Stimulated activated CD4-positive, alpha-beta T cell treated with anti-CD3 and anti-CD28 coated beads, Interleukin-4, amount 100 ng/mL, for 48 hours (primary cell): ENCODE results near the gene CHL1.

Experiments used
- DNase-seq, 2 donors: peaks; one replicate each; pipeline ENCODE4 v3.0.0-alpha.2; 2020; ENCODE audit warnings: low read depth in 2 of 2

Gene CHL1

DNA sequence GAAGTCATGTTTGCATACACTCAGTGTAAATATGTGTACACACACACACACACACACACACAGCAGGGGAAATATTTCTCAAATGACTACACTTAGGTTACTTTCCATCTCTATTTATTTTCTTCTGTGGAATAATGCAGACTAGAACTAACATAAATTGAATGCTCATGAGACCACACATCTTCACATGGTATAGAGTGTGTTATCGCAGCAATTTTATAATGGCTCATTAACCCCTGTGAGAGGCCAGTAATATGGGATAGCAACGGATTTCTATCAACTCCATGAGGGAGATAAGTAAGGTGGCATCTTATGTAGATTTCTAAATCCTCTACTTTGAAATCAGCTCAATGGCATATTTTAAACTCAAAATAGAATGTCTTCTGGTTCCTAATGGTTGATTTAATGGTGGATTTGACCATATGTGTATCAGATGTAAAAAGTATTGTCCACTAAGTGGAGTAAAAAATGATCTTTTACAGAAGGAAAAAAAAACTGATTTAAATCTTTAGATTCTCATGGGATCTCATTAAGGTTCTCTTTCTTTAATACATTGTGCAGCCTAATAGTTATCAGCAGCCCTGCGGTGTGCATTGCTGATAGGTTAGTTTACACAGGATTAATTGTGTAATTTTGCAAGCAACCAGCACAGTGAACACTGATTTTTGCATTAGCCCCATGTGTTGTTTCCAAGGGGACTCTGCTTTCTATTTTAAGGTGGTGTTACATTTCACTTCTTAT lies 32.0 kb downstream of the CHL1 start:
- DNase-seq: no peak

DNA sequence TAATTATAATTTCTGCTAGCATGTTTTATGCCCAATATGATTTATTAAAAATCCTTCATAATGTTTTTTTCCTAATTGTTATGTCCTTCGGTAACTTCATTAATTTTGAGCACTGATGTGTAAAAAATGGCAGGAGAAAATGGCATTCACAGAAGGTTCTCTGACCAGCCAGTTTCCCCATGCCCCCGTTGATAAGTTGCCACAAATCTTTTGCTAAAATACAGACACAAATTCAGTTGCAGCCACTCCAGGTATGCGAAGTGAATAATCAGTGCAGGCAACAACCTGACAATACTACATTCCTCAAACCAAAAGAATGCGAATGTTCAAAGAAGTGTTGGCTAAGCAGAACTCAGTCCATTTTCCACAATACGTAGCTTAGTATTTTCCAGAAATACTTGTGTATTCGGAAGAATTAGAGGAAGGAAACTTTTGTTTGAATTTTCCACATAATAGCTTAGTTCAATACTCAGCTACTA lies 32.7 kb downstream of the CHL1 start:
- DNase-seq: no peak

DNA sequence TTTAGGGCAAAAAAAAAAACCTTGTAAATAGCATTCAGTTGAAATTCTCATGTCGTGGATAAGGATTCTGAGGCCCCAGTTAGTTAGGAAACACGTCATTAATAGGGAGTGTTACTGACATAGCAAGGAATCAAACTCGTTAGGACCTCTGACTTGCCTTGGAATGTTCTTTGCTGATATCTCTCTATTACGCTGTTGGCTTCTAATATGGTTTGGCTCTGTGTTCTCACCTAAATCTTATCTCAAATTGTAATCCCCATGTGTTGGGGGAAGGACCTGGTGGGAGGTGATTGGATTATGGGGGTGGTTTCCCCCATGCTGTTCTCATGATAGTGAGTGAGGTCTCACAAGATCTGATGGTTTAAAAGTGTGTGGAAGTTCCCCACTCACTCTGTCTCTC lies 40.3 kb downstream of the CHL1 start:
- no peak for DNase-seq

DNA sequence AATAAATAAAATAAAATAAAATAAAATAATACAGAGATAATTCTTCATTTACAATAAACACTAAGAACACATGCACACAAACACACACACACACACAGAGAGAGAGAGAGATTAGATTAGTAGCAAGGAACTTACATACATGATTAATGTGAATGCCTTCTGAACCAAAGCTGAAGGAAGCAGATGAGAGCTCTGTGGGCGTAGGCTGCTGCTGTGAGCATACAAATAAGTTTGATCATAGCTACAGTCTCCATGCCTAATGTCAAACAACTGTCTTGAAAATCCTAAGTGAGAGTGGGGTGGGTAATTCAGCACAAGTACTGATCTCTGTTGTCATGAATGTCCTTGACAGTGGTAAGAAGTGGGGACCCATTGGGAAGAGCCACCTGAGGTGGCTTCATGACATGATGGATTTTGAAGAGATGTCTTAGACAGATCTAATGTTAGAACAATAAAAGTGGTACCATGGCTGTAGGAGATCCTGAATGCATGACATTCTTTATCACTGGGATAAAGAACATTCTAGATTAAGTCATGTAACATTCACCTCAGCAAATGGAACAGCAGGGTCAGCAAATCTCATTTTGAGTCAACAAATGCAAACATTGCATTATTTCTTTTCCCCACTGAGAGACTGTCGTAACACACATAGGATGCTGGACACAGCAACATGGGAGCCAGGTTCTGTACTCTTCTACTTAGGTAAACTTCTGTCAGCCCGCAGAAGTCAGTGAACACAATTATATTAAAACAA lies 46.2 kb downstream of the CHL1 start:
- no peak for DNase-seq

DNA sequence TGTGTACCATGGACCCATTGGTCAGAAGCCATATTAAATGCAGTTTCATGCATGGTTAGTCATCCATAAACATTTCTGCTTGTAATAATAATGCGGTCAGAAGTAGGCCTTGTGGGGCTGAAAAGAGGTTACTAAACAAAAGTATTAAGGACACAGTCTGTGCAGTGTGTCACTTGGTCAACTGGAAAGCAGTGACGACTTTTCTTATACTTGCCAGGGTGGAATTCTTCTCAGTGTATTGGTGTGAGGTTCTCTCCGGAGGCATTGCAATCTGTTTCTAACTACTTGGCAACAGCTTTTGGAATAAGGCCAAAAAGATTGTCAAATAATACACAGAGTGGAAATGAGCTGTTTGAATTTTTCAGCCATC lies 46.8 kb downstream of the CHL1 start:
- DNase-seq: no peak

DNA sequence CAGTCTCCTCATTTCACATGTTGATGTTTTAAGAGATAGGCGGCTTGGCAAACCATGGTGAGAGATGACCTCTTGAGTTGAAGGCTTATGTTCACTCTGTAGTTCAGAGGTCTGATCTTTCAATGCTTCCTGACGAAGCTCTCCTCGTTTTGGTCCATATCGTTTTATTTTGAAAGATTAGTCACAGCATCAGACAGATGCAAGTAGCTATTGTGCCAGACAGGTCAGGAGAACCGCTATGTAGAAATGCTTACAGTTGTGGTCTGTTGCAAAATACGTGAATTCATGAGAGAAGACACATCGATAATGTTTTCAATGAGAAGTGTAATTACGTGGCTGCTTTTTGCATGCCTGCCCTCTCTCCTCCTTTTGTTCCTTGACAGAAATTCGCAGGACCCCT lies 47.5 kb downstream of the CHL1 start:
- no peak for DNase-seq

DNA sequence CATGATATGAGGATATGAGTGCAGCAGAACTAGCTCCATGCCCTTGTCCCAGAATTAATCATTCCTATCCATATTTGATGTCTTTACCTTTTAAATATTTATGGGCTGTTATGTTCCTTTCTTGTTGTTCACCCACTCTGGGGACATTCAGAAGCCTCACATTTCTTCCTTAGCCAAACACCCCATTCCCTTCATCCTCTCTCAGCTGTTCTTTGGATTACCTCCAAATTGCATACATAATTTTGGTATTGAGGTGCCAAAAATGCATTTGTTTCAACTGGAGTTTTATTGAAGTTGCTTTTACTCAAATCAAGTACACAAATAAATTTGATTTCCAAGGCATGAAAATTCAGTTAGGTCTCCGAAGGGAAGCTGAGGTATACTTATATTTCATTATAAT lies 51.4 kb downstream of the CHL1 start:
- no peak for DNase-seq

DNA sequence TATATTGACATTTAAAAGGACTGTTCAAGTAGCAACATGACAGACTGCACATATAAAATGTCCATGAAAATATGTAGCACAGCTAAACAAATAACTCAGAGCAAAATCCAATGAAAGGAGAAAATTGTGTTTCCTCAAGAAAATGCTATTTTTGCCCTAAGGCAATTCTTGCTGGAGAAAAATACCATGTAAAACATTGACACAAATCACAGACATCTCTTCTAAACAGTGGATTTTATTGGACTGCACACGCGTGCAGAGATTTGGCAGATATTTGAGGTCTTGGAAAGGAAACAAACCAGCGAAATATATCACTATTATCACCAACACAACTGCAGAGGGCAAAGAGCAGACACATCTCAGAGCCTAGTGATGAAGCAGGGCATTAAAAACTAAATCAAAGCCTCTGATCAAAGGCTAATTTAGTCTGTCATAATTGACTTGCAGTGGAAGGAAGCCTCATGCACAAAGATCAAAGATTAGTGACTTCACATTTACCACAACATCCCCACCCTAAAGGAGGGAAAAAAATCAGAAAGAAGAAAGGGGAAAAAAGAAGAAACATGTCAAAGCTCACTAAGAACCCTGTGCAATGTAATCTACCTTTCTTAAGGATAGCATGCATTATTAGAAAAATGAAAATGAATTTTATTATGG lies 52.4 kb downstream of the CHL1 start:
- no peak for DNase-seq

DNA sequence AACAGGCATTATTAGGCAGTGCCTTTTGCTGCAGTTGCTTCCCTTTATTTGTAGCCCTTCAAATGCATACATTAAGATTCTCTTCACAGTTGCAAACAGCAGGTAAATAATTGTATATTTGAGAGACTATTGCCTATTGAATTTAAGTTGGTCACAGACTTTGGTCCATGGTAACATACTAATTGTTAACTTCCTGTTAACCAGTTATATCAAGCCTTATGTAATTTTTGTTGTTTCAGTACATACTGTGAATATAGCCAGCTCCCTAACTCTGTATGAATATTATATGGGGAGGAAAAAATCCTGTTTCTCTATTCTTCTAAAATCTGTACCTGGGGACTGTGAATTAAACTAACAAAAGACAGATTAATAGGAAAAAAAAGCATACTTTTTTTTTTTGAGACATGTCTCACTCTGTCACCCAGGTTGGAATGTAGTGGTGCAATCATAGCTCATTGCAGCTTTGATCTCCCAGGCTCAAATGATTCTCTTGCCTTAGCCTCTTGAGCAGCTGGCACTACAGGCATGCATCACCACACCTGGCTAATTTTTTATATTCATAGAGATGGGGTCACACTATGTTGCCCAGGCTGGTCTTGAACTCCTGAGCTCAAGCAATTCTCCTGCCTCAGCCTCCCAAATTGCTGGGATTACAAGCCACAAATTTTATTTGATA lies 53.2 kb downstream of the CHL1 start:
- no peak for DNase-seq

DNA sequence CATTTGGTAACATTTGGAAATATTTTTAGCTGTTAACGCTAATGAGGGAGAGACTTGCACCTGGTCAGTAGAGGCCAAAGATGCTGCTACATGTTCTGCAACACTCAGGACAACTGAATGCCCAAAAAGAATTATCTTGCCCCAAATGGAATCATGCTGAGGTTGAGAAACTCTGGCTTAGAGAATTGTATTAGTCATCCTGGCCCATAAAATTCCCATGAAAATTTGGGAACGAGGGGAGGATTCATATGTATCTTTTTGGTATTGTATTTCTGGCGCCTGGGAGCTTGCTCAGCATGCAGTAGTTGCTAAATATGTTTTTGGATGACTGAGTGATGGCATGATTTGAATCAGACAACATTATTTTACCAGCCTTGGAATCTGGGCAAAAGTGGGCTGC lies 59.9 kb downstream of the CHL1 start:
- no peak for DNase-seq

DNA sequence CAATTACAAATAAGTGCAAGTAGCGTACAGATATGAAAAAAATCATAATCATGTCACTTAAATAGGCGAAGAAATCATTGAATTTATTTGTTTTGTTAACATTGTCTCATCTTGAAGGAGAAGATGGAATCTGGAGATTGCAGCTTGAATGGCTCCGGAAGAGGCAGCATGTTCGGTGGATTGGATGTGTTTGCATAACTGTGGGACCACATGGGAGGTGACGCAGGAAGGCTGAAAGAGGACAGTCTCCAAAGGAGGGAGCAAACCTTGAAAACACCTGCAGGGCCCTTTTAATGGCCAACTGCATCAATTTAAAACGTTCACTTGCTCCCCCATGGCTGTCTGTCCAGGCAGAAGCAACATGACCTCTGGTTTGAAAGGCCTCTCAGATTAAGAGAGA lies 61.3 kb downstream of the CHL1 start:
- DNase-seq: no peak

DNA sequence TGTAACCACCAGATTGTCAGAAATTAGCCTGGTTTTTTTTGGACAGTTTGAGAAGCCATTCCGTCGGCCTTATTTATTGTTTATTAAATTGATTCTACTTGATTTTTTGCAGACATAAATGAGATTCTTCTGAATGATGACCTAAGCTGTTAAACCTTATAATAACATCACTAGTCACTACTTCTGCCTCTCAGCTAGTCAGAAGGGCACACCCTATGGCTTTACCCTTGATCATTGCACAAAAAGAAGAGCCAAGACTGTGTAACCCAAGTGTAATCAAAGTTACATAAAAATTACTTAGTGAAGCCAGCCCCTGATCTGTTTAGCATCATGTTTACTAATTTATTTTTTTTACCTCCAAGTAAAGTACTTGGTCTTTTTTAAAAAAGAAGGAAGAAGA lies 64.3 kb downstream of the CHL1 start:
- DNase-seq: no peak

DNA sequence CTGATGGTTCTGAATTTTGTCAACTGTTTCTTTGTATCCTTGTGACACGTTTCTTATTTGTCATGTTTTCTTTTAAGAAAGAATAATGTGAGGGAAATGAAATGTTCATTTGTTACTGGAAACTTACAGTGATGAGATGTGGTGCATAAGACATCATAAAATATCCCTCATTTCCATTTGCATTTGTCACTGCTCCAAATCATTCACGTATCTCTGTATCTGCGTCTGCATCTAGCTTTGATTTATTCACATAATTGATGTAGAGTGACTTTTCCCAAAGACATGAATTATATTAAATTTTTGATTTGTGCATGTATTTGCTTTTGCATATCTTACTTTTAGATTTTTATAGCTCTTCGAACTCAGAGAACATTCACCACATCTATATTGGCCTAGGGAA lies 66.8 kb downstream of the CHL1 start:
- DNase-seq: no peak

DNA sequence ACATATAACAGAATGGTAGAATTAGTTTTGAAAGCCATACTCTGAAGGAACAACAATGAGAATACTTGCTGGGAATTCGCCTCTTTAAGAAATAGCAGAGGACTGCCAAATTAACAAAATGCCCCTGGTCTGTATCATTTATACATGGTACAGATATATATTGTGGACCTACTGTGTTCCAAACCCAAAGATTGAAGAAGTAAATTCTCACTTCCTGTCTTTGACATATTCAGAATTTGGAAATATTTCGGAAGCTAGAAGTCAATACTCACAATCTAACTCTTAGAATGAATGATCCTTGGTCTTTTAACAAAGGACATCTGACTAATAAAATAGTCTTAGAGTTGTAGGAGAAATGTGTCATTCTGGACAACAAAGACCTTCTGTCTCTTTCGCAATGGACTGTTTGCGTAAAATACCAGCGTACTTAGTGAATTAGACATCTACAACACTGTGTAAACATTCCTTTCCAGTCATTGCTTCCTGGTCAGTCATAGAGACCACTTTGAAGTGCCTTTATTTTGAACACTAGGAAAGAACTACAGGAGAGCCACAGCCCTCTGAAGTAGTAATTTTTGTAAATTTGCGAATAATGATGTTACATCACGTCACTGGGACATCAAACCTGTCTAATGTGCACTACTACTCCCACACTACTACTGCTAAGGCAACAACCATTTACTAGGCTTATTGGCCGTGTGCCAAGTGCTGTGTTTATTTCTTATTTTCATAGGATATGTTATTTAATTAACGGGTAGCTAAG lies 68.0 kb downstream of the CHL1 start:
- DNase-seq: no peak

DNA sequence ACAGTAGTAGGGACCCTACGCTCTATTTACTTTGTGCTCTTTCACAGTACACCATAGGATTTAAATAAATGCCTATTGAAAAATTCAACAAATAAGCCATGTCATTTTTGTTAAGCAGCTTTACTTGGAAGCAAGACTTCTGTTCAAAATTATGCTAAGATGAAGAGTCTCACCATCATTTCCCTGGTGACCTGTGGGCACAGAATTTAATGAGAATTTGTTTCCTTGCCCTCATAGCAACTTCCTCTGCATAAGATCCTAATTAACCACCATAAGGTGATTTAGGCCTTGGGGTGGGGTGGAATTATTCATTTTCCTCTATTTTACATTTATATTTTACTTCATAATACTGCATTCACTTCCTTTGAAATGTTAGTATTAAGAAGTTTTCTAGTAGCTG lies 70.5 kb downstream of the CHL1 start:
- no peak for DNase-seq

DNA sequence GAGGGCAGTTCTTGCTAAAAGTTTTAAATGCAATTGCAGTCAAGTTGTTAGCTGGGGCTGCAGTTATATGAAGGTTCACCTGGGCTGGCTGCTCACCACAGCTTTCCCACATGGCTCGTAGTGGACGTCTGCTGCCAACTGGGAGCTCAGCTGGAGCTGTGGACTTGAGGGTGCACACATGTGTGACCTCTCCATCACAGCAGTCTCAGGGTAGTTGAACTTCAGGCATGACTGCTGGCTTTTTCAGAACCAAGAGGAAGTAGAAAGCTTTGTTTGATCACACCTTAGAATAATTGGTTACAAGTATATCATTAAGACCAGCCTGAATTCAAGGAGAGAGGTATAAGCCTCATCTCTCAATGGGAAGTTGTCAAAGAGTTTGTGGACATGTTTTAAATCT lies 74.1 kb downstream of the CHL1 start:
- DNase-seq: no peak

DNA sequence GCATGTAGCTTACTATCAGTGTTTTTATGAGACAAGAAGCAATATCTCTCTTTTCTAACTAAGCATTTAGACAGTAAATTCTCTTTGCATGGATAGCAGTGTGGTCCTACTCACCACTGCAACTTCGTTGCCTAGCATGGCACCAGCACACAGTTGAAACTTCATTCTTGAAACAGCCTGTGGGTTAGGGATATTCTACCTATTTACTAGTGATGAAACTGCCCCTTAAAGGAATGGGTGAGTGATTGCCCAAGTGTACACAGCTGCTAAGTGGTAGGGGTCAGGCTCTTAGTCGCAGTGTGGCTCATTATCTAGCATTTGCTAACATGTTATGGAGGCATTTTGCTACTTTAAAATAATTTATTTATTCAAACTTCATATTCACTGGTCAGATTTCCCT lies 78.4 kb downstream of the CHL1 start:
- no peak for DNase-seq

DNA sequence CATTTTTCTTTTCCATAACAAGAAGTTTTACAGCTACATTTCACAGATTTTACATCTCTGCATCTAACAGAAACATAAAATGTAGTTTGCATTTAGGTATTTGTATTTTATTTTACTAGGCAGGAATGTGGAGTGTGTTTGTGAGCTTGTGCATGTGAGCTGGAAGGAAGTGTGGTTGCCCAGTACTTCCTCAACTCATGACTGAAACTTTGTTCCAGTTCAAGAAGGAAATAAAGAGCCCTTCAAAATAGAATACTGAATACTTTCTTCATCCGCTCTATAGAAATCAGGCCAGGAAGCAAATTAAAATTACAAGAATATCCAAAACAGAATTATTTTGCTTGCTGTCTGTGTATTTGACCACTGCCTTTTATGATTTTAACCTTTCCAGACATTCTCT lies 81.3 kb downstream of the CHL1 start:
- DNase-seq: no peak

DNA sequence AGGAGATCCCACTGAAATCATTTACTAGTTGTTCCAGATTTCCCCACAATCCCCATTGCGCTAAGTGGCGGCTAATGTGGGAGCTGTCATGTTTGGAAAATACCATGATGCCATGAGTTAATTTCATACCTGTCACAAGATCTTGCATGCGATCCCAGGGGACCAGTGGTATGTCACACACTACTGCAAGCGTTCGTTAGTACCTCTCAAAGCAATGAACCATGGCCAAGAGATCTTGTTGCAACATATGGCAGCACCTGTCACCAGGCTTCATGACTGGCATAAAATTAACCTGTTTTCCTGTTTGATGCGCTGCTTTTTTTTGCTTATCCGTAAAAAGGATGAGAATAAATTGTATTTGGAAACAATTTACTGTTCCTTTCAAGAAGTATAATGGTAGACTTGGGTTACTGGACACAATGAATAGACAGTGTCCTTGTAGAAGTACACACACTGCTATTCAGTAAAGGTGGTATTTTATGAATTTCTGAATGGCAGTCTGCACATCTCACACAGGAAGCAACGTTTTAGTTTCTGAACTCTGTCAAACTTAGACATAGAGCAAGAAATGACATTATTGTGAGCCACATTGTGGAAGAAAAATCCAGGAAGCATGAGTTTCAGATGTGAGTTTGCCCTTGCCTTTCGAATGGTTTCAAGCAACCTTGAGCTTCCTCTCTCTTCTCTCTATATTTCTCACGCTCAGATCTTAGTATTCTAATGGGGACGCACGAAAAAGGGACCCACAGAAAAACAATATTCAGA lies 81.9 kb downstream of the CHL1 start:
- DNase-seq: no peak

DNA sequence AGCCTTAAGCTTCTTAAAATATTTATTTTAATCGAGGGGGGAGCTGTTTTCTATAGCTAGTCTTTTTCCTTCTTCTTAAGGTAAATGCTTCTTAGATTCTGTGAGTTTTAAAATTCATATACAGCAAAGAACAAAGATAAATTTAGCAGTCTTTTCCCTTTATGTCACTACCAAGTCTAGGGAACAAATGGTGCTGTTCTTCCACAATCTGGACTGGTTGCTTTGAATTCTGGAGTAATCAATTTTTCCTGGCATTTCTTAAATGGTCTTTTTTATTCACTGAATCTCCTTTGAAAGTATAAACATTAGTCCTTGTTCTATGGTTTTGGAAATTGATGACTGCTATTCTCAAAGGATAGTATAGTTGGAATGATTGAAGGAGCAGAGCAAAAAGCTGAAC lies 82.8 kb downstream of the CHL1 start:
- no peak for DNase-seq

DNA sequence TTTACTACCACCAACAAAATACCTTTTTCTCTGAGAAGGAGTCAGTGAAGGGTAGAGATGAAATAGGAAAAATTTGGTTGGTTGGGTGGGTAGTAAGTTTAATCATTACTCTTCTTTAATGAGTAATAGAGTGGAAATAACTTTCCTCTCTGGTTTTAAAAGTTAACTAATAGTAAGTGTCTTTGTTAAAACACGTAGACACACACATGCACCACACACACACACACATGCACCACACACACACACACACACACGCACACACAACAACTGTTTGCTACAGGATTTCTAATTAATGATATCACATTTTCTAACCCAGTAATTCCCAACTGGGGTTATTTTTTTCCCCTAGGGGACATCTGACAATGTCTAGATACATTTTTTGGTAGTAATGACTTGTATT lies 84.1 kb downstream of the CHL1 start:
- no peak for DNase-seq
